HG03039 (cell line): Measurements from ENCODE around the gene JMJD1C.
A peak's percentile ranks its signal among the peaks of the same experiment; 100 is the strongest.

Experiments used
- ATAC-seq: cut with Tn5 transposase; IDR thresholded peaks from one replicate; pipeline ENCODE4 v1.9.1; 2021; ENCODE audit warnings: mild to moderate bottlenecking, moderate library complexity; ENCODE audit not compliant: unreplicated experiment

Gene JMJD1C

GRCh38 chr10:63480237-63480636 lies 14.5 kb upstream of the JMJD1C start:
- ATAC-seq, result no peak

- ATAC-seq, result no peak
These were observed 12.8 kb upstream of the JMJD1C start for GRCh38 chr10:63478564-63478963.

GRCh38 chr10:63477927-63478326 lies 12.2 kb upstream of the JMJD1C start:
- no peak for ATAC-seq

- no peak for ATAC-seq
These were observed 8.7 kb upstream of the JMJD1C start for GRCh38 chr10:63474488-63474887.

- ATAC-seq, result no peak
These were observed 5.2 kb upstream of the JMJD1C start for GRCh38 chr10:63470928-63471327.

GRCh38 chr10:63468947-63469346 lies 3.2 kb upstream of the JMJD1C start:
- ATAC-seq, result no peak

GRCh38 chr10:63467841-63468240 lies 2.1 kb upstream of the JMJD1C start:
- ATAC-seq, result no peak

- ATAC-seq, result peak; percentile 27
These were observed 563 bp upstream of the JMJD1C start for GRCh38 chr10:63466144-63466935.

- ATAC-seq, result peak; percentile 41
These were observed 1.1 kb downstream of the JMJD1C start for GRCh38 chr10:63464402-63465292.

- ATAC-seq, result no peak
These were observed 3.3 kb downstream of the JMJD1C start for GRCh38 chr10:63462442-63462841.

GRCh38 chr10:63458177-63458576 lies 7.6 kb downstream of the JMJD1C start:
- ATAC-seq, result no peak

- ATAC-seq, result no peak
These were observed 8.2 kb downstream of the JMJD1C start for GRCh38 chr10:63457594-63457993.

GRCh38 chr10:63456437-63457210 lies 9.2 kb downstream of the JMJD1C start:
- no peak for ATAC-seq

- ATAC-seq, result no peak
These were observed 10.3 kb downstream of the JMJD1C start for GRCh38 chr10:63455507-63455906.

GRCh38 chr10:63454631-63455030 lies 11.1 kb downstream of the JMJD1C start:
- ATAC-seq, result no peak

- ATAC-seq, result no peak
These were observed 13.3 kb downstream of the JMJD1C start for GRCh38 chr10:63452524-63452923.

- ATAC-seq, result no peak
These were observed 18.9 kb downstream of the JMJD1C start for GRCh38 chr10:63446716-63447440.

GRCh38 chr10:63441404-63441803 lies 24.4 kb downstream of the JMJD1C start:
- no peak for ATAC-seq

GRCh38 chr10:63439607-63440006 lies 26.2 kb downstream of the JMJD1C start:
- no peak for ATAC-seq
